ENCODE measurements around the gene MAP3K8. TPM values are rescaled to one million over a fixed set of nuclear protein-coding genes. Genes with fewer than 3 reads are reported as not detected.
A peak's percentile ranks its signal among the peaks of the same experiment; 100 is the strongest.

MAP3K8 gene
- total and polyA plus RNA-seq, 9 of the 15 experiments (the other 6 are each of a cell fraction or from before 2014, with no cell fraction given): 6.9 to 23.6 (median 13.6) TPM

- no peak for TF ChIP-seq ZBTB40 (IDR thresholded peaks at IDR 0.05)
- TF ChIP-seq ZBTB40 (CRISPR knock-in tag; IDR thresholded peaks at IDR 0.05): no peak
- TF ChIP-seq CBX2 (IDR thresholded peaks at IDR 0.05; ENCODE audit: insufficient read depth, low read length, poor library complexity, severe bottlenecking): no peak
- 0 out of 2 replicates have a peak, but pooled peaks have one; percentile 13 for TF ChIP-seq TFAP4 (CRISPR knock-in tag; IDR thresholded peaks at IDR 0.05; ENCODE audit: borderline replicate concordance)
- no peak for TF ChIP-seq TRIM25 (IDR thresholded peaks at IDR 0.05; ENCODE audit: borderline replicate concordance)
- no peak for TF ChIP-seq ZNF695 (CRISPR knock-in tag; IDR thresholded peaks at IDR 0.05)
- no peak for TF ChIP-seq HOXB6 (CRISPR knock-in tag; IDR thresholded peaks at IDR 0.05; ENCODE audit: borderline replicate concordance)
- TF ChIP-seq MTA2 (IDR thresholded peaks at IDR 0.05; ENCODE audit: low read depth): peak; percentile 92
- TF ChIP-seq PHF21A (IDR thresholded peaks at IDR 0.05; ENCODE audit: borderline replicate concordance, low read depth): no peak
- TF ChIP-seq CCNT2 (IDR thresholded peaks at IDR 0.05; ENCODE audit: borderline replicate concordance, extremely low read depth, insufficient read length, low read depth, low read length): peak; percentile 88
- TF ChIP-seq BHLHE40 (IDR thresholded peaks at IDR 0.05; ENCODE audit: low read length): no peak; the same call in 1 of the 2 replicates
- TF ChIP-seq SIN3B (IDR thresholded peaks at IDR 0.05; ENCODE audit: low read depth): no peak
- TF ChIP-seq ARHGAP35 (IDR thresholded peaks at IDR 0.05; ENCODE audit: partially characterized antibody): no peak
- TF ChIP-seq LARP7 (IDR thresholded peaks at IDR 0.05): no peak
- TF ChIP-seq SNAPC5 (CRISPR knock-in tag; IDR thresholded peaks at IDR 0.05): no peak
- TF ChIP-seq ZNF766 (CRISPR knock-in tag; conservative IDR thresholded peaks at IDR 0.05): 0 out of 2 replicates have a peak, but pooled peaks have one; percentile 66
Measured at GRCh38 chr10:30437031-30437841, 3.3 kb downstream of the MAP3K8 start (continued).
